A549 (cell line): Measurements from ENCODE around the gene TTF1. TPM values are rescaled to one million over a fixed set of nuclear protein-coding genes. Genes with fewer than 3 reads are reported as not detected.

Experiments
- ATAC-seq, 2 experiments: fragments of 200-7000 bp in 1 of 2; fragments of >200 bp in 1 of 2; cut with Nextera tagmentation in 1 of 2; cut with Tn5 transposase in 1 of 2; 3 replicates each; pipeline versions ENCODE4 v1.8.0 to v1.9.1; 2018 to 2020; ENCODE audit warnings: mild to moderate bottlenecking in 1 of 2, moderate library complexity in 1 of 2
- CTCF ChIA-PET: fragments of 300-600 bp; sonication (Branson Sonifier 250); formaldehyde crosslinking; extraction: SDS; loops from one replicate; lab custom pipeline; 2021; ENCODE audit warnings: antibody characterized with exemption, inconsistent platforms; lab: Yijun Ruan, JAX
- POLR2A ChIA-PET: fragments of 350-600 bp; formaldehyde crosslinking; extraction: SDS; loops from one replicate; lab custom pipeline; 2021; ENCODE audit warnings: antibody characterized with exemption, inconsistent platforms; lab: Yijun Ruan, JAX
- DNase-seq, 2 experiments: peaks; one replicate each; pipeline versions ENCODE4 v3.0.0 to v3.0.0-alpha.2; 2011 to 2016; ENCODE audit warnings: low read depth in 1 of 2, low spot score in 1 of 2
- FAIRE-seq: peaks from 2 replicates; lab custom pipeline; 2011; peaks lifted over from hg19 to GRCh38; lab: Jason Lieb, UNC
- H3K27ac ChIP-seq, 2 experiments: fragments of >200 bp; sonication (Bioruptor Twin); formaldehyde crosslinking; 3 replicates each; pipeline ENCODE4 v1.5.1; 2016 to 2017
- H3K4me1 ChIP-seq: fragments of >200 bp; sonication (Bioruptor Twin); formaldehyde crosslinking; 3 replicates; pipeline ENCODE4 v1.6.1; 2016
- H3K4me2 ChIP-seq: fragments of >200 bp; sonication (Bioruptor Twin); formaldehyde crosslinking; 3 replicates; pipeline ENCODE4 v1.6.1; 2016
- H3K4me3 ChIP-seq: fragments of >200 bp; sonication (Bioruptor Twin); formaldehyde crosslinking; 3 replicates; pipeline ENCODE4 v1.5.1; 2016
- H3K9me3 ChIP-seq: fragments of >200 bp; sonication (Bioruptor Twin); formaldehyde crosslinking; 3 replicates; pipeline ENCODE4 v1.6.1; 2016
- E2F6 ChIP-seq: IDR thresholded peaks from 2 replicates; pipeline ENCODE4 v1.6.1; 2012; ENCODE audit warnings: low read depth, borderline replicate concordance
- EHF ChIP-seq: fragments of 250-450 bp; sonication (Bioruptor Pico); IDR thresholded peaks from 2 replicates; pipeline ENCODE4 v1.5.0; 2020; ENCODE audit warnings: mild to moderate bottlenecking
- ELK1 ChIP-seq: fragments of 150-350 bp; IDR thresholded peaks from 2 replicates; pipeline ENCODE4 v1.6.1; 2014; ENCODE audit warnings: low read depth, mild to moderate bottlenecking, low read length
- ESRRA ChIP-seq: fragments of 150-350 bp; IDR thresholded peaks from 2 replicates; pipeline ENCODE4 v1.6.1; 2014; ENCODE audit warnings: mild to moderate bottlenecking, low read length, borderline replicate concordance
- FOSB ChIP-seq: fragments of 250-450 bp; sonication (Bioruptor Pico); IDR thresholded peaks from 2 replicates; pipeline ENCODE4 v1.5.0; 2020; ENCODE audit warnings: mild to moderate bottlenecking, moderate library complexity
- HMGXB4 ChIP-seq: fragments of 250-450 bp; sonication (Bioruptor Pico); IDR thresholded peaks from 2 replicates; pipeline ENCODE4 v1.5.0; 2021; ENCODE audit warnings: mild to moderate bottlenecking, moderate library complexity, borderline replicate concordance
- HOXA7 ChIP-seq: fragments of 250-450 bp; sonication (Bioruptor Pico); IDR thresholded peaks from 2 replicates; pipeline ENCODE4 v1.5.0; 2020; ENCODE audit warnings: mild to moderate bottlenecking, moderate library complexity
- HOXB5 ChIP-seq: fragments of 250-450 bp; sonication (Bioruptor Pico); IDR thresholded peaks from 2 replicates; pipeline ENCODE4 v1.5.0; 2020; ENCODE audit warnings: mild to moderate bottlenecking, moderate library complexity
- JUN ChIP-seq, 2 experiments: fragments of >200 bp; sonication (Bioruptor Twin); formaldehyde crosslinking; IDR thresholded peaks; 2 replicates in 1 of 2; 3 replicates in 1 of 2; pipeline ENCODE4 v1.6.1; 2016 to 2017
- KDM5A ChIP-seq: fragments of 200-600 bp; sonication (generic); IDR thresholded peaks from 2 replicates; pipeline ENCODE4 v1.6.1; 2016; ENCODE audit warnings: antibody characterized with exemption, mild to moderate bottlenecking
- MYC ChIP-seq: IDR thresholded peaks from 2 replicates; pipeline ENCODE4 v1.6.1; 2012; ENCODE audit warnings: mild to moderate bottlenecking, inconsistent platforms, low read length, improper control_type of control experiment, borderline replicate concordance
- NPAS2 ChIP-seq: fragments of 250-450 bp; sonication (Bioruptor Pico); IDR thresholded peaks from 2 replicates; pipeline ENCODE4 v1.8.0; 2022; ENCODE audit warnings: mild to moderate bottlenecking, moderate library complexity, borderline replicate concordance
- REST ChIP-seq: fragments of 200-600 bp; sonication (generic); IDR thresholded peaks from 2 replicates; pipeline ENCODE4 v1.6.1; 2016; ENCODE audit warnings: antibody characterized with exemption, mild to moderate bottlenecking, moderate library complexity
- RFX5 ChIP-seq: fragments of 450-650 bp; IDR thresholded peaks from 2 replicates; pipeline ENCODE4 v1.7.1; 2014; ENCODE audit warnings: antibody characterized with exemption, mild to moderate bottlenecking, moderate library complexity
- SMC3 ChIP-seq: fragments of >200 bp; sonication (Bioruptor Twin); formaldehyde crosslinking; IDR thresholded peaks from 3 replicates; pipeline ENCODE4 v1.6.1; 2018; ENCODE audit warnings: inconsistent platforms
- TP53 ChIP-seq: fragments of 250-450 bp; sonication (Bioruptor Pico); IDR thresholded peaks from 2 replicates; pipeline ENCODE4 v1.5.0; 2021; ENCODE audit warnings: mild to moderate bottlenecking, moderate library complexity
- ZC3H11A ChIP-seq: fragments of 450-650 bp; IDR thresholded peaks from 2 replicates; pipeline ENCODE4 v1.6.1; 2014; ENCODE audit warnings: antibody characterized with exemption, mild to moderate bottlenecking
- ZSCAN20 ChIP-seq: fragments of 250-450 bp; sonication (Bioruptor Pico); IDR thresholded peaks from 2 replicates; pipeline ENCODE4 v1.8.0; 2022; ENCODE audit warnings: mild to moderate bottlenecking, moderate library complexity
- WGBS: methylation state at CpG from one replicate; pipeline ENCODE4 v1.1.6; 2017; ENCODE audit errors: missing lambda C conversion rate; 5-methylcytosine and 5-hydroxymethylcytosine counted together
- polyA plus RNA-seq, 4 experiments: library from polyadenylated mRNA; depleted of rRNA in 3 of 4; stranded (reverse); fragments of >200 nt; fragmentation: RNase III in 1 of 4; extraction: RNeasy Plus Mini Kit Qiagen cat#74134 plus additional on column Dnase treatment in 1 of 4; gene quantifications; 2 replicates in 3 of 4; 3 replicates in 1 of 4; pipeline ENCODE4 v1.2.3, GENCODE V29; 2011 to 2017

The TTF1 gene
- polyA plus RNA-seq, 2 of the 4 experiments (the other 2 are of a cell fraction) = 11.4 to 16.0 TPM

- ChIA-PET POLR2A (no interaction called here), CTCF (no interaction called here)
- 90% methylated on average over 9 of the region's 9 CpGs for WGBS
- no peak overlapping the region for H3K4me2 ChIP-seq
- TF ChIP-seq KDM5A (no peak), RFX5 (no peak), EHF (CRISPR knock-in tag) (no peak), REST (no peak), TP53 (CRISPR knock-in tag) (no peak), HOXA7 (no peak), HOXB5 (CRISPR knock-in tag) (no peak), JUN (IDR thresholded peaks at IDR 0.05) (no peak), E2F6 (no peak), MYC (no peak), NPAS2 (CRISPR knock-in tag) (no peak), ESRRA (no peak), FOSB (CRISPR knock-in tag) (no peak), SMC3 (no peak), ZSCAN20 (CRISPR knock-in tag) (no peak)
- FAIRE-seq = no peak
- ATAC-seq = no peak
- no peak for DNase-seq
- no peak overlapping the region for H3K4me3 ChIP-seq
- H3K9me3 ChIP-seq = no peaks in the 10 kb centered on the region
- no peak overlapping the region for H3K27ac ChIP-seq
- no peaks in the 10 kb centered on the region for H3K4me1 ChIP-seq
Observed at GRCh38 chr9:132364068-132364467, 42.6 kb downstream of the TTF1 start.

GRCh38 chr9:132357764-132358163 is 48.9 kb downstream of the TTF1 start:
- no peak for FAIRE-seq
- H3K9me3 ChIP-seq = no peaks in the 10 kb centered on the region
- no peak for DNase-seq
- CTCF ChIA-PET = no interaction called here
- no peak overlapping the region for H3K4me2 ChIP-seq
- H3K4me1 ChIP-seq = peaks cover 15% of the 10 kb centered on the region
- TF ChIP-seq HMGXB4 (CRISPR knock-in tag) (no peak), ZC3H11A (peak; percentile 91), ELK1 (no peak)
- ATAC-seq = no peak
- 91% methylated on average over 7 of the region's 7 CpGs for WGBS
- POLR2A ChIA-PET = no interaction called here
- H3K4me3 ChIP-seq = no peak overlapping the region
- H3K27ac ChIP-seq = no peak overlapping the region
